HEK293 (cell line): ENCODE results near the gene TRIP10.
A peak's percentile ranks its signal among the peaks of the same experiment; 100 is the strongest.

Source experiments
- GLIS1 ChIP-seq: fragments of 450-650 bp; formaldehyde crosslinking; IDR thresholded peaks from 2 replicates; pipeline ENCODE4 v1.5.1; 2016; ENCODE audit warnings: missing biosample characterization, missing genetic modification characterization
- MYNN ChIP-seq: fragments of 450-650 bp; formaldehyde crosslinking; IDR thresholded peaks from 2 replicates; pipeline ENCODE4 v1.5.1; 2016; ENCODE audit warnings: missing biosample characterization, missing genetic modification characterization, borderline replicate concordance
- ZBTB1 ChIP-seq: fragments of 450-650 bp; formaldehyde crosslinking; IDR thresholded peaks from 2 replicates; pipeline ENCODE4 v1.5.1; 2016; ENCODE audit warnings: missing biosample characterization, missing genetic modification characterization
- ZBTB48 ChIP-seq: fragments of 450-650 bp; formaldehyde crosslinking; IDR thresholded peaks from 2 replicates; pipeline ENCODE4 v1.5.1; 2016; ENCODE audit warnings: missing biosample characterization, missing genetic modification characterization
- ZNF221 ChIP-seq: fragments of 450-650 bp; formaldehyde crosslinking; IDR thresholded peaks from 2 replicates; pipeline ENCODE4 v1.5.1; 2017; ENCODE audit warnings: missing biosample characterization, missing genetic modification characterization, borderline replicate concordance
- ZNF23 ChIP-seq: fragments of 450-650 bp; formaldehyde crosslinking; IDR thresholded peaks from 2 replicates; pipeline ENCODE4 v1.5.1; 2016; ENCODE audit warnings: missing biosample characterization, missing genetic modification characterization, borderline replicate concordance
- ZNF239 ChIP-seq: fragments of 450-650 bp; formaldehyde crosslinking; IDR thresholded peaks from 2 replicates; pipeline ENCODE4 v1.5.1; 2016; ENCODE audit warnings: missing biosample characterization, missing genetic modification characterization
- ZNF292 ChIP-seq: fragments of 450-650 bp; formaldehyde crosslinking; IDR thresholded peaks from 2 replicates; pipeline ENCODE4 v1.5.1; 2016; ENCODE audit warnings: low read depth, missing biosample characterization, missing genetic modification characterization, borderline replicate concordance
- ZNF350 ChIP-seq: fragments of 450-650 bp; formaldehyde crosslinking; IDR thresholded peaks from 2 replicates; pipeline ENCODE4 v1.5.0; 2017; ENCODE audit warnings: missing biosample characterization, mild to moderate bottlenecking, missing genetic modification characterization
- ZNF37A ChIP-seq: fragments of 450-650 bp; IDR thresholded peaks from 2 replicates; pipeline ENCODE4 v1.5.1; 2018; ENCODE audit warnings: missing biosample characterization, missing genetic modification characterization
- ZNF423 ChIP-seq: fragments of 450-650 bp; formaldehyde crosslinking; IDR thresholded peaks from 2 replicates; pipeline ENCODE4 v1.5.1; 2016; ENCODE audit warnings: missing biosample characterization, missing genetic modification characterization
- ZNF521 ChIP-seq: fragments of 450-650 bp; formaldehyde crosslinking; IDR thresholded peaks from 2 replicates; pipeline ENCODE4 v1.5.1; 2017; ENCODE audit warnings: missing biosample characterization, mild to moderate bottlenecking, missing genetic modification characterization
- ZNF529 ChIP-seq: fragments of 450-650 bp; formaldehyde crosslinking; IDR thresholded peaks from 2 replicates; pipeline ENCODE4 v1.5.1; 2017; ENCODE audit warnings: missing genetic modification characterization, missing biosample characterization; ENCODE audit not compliant: insufficient replicate concordance
- ZNF561 ChIP-seq: fragments of 450-650 bp; IDR thresholded peaks from 2 replicates; pipeline ENCODE4 v1.5.1; 2018; ENCODE audit warnings: missing biosample characterization, missing genetic modification characterization, borderline replicate concordance
- ZNF626 ChIP-seq: fragments of 450-650 bp; sonication (Bioruptor Pico); formaldehyde crosslinking; IDR thresholded peaks from 2 replicates; pipeline ENCODE4 v1.5.1; 2018; ENCODE audit warnings: missing biosample characterization, missing genetic modification characterization, inconsistent platforms
- ZNF654 ChIP-seq: fragments of 450-650 bp; formaldehyde crosslinking; IDR thresholded peaks from 2 replicates; pipeline ENCODE4 v1.5.1; 2016; ENCODE audit warnings: low read depth, missing biosample characterization, missing genetic modification characterization
- ZNF701 ChIP-seq: fragments of 450-650 bp; formaldehyde crosslinking; IDR thresholded peaks from 2 replicates; pipeline ENCODE4 v1.5.1; 2016; ENCODE audit warnings: missing biosample characterization, missing genetic modification characterization
- ZNF792 ChIP-seq: fragments of 450-650 bp; formaldehyde crosslinking; IDR thresholded peaks from 2 replicates; pipeline ENCODE4 v1.5.1; 2016; ENCODE audit warnings: missing biosample characterization, missing genetic modification characterization
- TF ChIP-seq, protein P1 (sequence below): fragments of 450-650 bp; formaldehyde crosslinking; IDR thresholded peaks from 2 replicates; pipeline ENCODE4 v1.5.1; 2016; ENCODE audit warnings: missing biosample characterization, missing genetic modification characterization
- TF ChIP-seq, protein P2 (sequence below): fragments of 450-650 bp; formaldehyde crosslinking; IDR thresholded peaks from 2 replicates; pipeline ENCODE4 v1.5.1; 2017; ENCODE audit warnings: missing biosample characterization, missing genetic modification characterization
- TF ChIP-seq, protein P3 (sequence below): fragments of 450-650 bp; formaldehyde crosslinking; IDR thresholded peaks from 2 replicates; pipeline ENCODE4 v1.5.0; 2017; ENCODE audit warnings: missing biosample characterization, missing genetic modification characterization, borderline replicate concordance
- TF ChIP-seq, protein P4 (sequence below): fragments of 450-650 bp; formaldehyde crosslinking; IDR thresholded peaks from 2 replicates; pipeline ENCODE4 v1.5.1; 2017; ENCODE audit warnings: missing biosample characterization, missing genetic modification characterization
- TF ChIP-seq, protein P5 (sequence below): fragments of 450-650 bp; formaldehyde crosslinking; IDR thresholded peaks from 2 replicates; pipeline ENCODE4 v1.5.1; 2016; ENCODE audit warnings: missing biosample characterization, missing genetic modification characterization
- TF ChIP-seq, protein P6 (sequence below): fragments of 450-650 bp; formaldehyde crosslinking; IDR thresholded peaks from 2 replicates; pipeline ENCODE4 v1.5.1; 2016; ENCODE audit warnings: missing biosample characterization, missing genetic modification characterization
- TF ChIP-seq, protein P7 (sequence below): fragments of 450-650 bp; formaldehyde crosslinking; IDR thresholded peaks from 2 replicates; pipeline ENCODE4 v1.5.1; 2016; ENCODE audit warnings: missing biosample characterization, missing genetic modification characterization

Gene TRIP10

DNA sequence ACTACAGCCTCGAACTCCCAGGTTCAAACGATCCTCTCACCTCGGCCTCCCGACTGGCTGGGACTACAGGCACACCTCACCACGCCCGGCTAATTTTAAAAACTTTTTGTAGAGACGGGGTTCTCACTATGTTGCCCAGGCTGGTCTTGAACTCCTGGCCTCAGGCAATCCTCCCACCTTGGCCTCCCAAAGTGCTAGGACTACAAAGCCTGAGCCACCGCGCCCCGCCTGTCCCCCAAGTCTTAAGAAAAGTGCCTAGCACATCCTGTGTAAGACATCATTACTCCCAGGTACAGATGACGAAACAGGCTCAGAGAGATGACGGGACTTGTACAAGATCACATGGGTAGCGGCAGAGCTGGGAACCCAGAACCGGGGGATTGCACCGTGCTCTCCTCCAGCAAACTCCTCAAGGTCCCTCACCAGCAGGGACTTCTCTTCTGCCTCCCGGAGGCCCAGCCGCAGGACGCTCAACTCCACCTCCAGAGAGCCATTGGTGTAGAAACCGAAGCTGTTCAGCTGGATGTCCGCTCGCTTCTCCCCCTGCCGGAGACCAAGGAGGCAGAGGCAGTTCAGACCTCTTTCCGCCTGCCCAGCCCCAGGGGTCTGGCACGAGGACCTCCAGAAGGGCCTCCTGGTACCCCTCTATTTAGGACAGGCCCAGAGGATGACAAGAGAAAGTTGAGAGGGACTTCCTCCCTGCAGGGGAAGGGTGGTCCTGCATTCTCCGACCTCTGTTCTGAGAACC, 3.1 kb upstream of the TRIP10 start (continued):
- TF ChIP-seq MYNN (tag by site-specific recombination) = no peak
- TF ChIP-seq, protein P1, sequence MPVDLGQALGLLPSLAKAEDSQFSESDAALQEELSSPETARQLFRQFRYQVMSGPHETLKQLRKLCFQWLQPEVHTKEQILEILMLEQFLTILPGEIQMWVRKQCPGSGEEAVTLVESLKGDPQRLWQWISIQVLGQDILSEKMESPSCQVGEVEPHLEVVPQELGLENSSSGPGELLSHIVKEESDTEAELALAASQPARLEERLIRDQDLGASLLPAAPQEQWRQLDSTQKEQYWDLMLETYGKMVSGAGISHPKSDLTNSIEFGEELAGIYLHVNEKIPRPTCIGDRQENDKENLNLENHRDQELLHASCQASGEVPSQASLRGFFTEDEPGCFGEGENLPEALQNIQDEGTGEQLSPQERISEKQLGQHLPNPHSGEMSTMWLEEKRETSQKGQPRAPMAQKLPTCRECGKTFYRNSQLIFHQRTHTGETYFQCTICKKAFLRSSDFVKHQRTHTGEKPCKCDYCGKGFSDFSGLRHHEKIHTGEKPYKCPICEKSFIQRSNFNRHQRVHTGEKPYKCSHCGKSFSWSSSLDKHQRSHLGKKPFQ = no peak
- TF ChIP-seq, protein P2, sequence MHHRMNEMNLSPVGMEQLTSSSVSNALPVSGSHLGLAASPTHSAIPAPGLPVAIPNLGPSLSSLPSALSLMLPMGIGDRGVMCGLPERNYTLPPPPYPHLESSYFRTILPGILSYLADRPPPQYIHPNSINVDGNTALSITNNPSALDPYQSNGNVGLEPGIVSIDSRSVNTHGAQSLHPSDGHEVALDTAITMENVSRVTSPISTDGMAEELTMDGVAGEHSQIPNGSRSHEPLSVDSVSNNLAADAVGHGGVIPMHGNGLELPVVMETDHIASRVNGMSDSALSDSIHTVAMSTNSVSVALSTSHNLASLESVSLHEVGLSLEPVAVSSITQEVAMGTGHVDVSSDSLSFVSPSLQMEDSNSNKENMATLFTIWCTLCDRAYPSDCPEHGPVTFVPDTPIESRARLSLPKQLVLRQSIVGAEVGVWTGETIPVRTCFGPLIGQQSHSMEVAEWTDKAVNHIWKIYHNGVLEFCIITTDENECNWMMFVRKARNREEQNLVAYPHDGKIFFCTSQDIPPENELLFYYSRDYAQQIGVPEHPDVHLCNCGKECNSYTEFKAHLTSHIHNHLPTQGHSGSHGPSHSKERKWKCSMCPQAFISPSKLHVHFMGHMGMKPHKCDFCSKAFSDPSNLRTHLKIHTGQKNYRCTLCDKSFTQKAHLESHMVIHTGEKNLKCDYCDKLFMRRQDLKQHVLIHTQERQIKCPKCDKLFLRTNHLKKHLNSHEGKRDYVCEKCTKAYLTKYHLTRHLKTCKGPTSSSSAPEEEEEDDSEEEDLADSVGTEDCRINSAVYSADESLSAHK (tag by site-specific recombination) = no peak
- no peak for TF ChIP-seq ZNF292
- TF ChIP-seq ZNF561 = no peak
- TF ChIP-seq ZNF626 (tag by site-specific recombination) = no peak
- no peak for TF ChIP-seq ZNF701 (tag by site-specific recombination)
- TF ChIP-seq, protein P3, sequence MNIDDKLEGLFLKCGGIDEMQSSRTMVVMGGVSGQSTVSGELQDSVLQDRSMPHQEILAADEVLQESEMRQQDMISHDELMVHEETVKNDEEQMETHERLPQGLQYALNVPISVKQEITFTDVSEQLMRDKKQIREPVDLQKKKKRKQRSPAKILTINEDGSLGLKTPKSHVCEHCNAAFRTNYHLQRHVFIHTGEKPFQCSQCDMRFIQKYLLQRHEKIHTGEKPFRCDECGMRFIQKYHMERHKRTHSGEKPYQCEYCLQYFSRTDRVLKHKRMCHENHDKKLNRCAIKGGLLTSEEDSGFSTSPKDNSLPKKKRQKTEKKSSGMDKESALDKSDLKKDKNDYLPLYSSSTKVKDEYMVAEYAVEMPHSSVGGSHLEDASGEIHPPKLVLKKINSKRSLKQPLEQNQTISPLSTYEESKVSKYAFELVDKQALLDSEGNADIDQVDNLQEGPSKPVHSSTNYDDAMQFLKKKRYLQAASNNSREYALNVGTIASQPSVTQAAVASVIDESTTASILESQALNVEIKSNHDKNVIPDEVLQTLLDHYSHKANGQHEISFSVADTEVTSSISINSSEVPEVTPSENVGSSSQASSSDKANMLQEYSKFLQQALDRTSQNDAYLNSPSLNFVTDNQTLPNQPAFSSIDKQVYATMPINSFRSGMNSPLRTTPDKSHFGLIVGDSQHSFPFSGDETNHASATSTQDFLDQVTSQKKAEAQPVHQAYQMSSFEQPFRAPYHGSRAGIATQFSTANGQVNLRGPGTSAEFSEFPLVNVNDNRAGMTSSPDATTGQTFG (tag by site-specific recombination) = no peak
- TF ChIP-seq ZNF423 (tag by site-specific recombination) = no peak
- TF ChIP-seq ZNF350 (tag by site-specific recombination) = no peak
- TF ChIP-seq ZNF654 = no peak; the same call in 1 of the 2 replicates
- no peak for TF ChIP-seq ZNF239 (tag by site-specific recombination)
- TF ChIP-seq, protein P4, sequence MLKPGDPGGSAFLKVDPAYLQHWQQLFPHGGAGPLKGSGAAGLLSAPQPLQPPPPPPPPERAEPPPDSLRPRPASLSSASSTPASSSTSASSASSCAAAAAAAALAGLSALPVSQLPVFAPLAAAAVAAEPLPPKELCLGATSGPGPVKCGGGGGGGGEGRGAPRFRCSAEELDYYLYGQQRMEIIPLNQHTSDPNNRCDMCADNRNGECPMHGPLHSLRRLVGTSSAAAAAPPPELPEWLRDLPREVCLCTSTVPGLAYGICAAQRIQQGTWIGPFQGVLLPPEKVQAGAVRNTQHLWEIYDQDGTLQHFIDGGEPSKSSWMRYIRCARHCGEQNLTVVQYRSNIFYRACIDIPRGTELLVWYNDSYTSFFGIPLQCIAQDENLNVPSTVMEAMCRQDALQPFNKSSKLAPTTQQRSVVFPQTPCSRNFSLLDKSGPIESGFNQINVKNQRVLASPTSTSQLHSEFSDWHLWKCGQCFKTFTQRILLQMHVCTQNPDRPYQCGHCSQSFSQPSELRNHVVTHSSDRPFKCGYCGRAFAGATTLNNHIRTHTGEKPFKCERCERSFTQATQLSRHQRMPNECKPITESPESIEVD (tag by site-specific recombination) = no peak
- TF ChIP-seq ZNF792 (tag by site-specific recombination) = no peak
- no peak for TF ChIP-seq ZNF221 (tag by site-specific recombination)
- TF ChIP-seq, protein P5, sequence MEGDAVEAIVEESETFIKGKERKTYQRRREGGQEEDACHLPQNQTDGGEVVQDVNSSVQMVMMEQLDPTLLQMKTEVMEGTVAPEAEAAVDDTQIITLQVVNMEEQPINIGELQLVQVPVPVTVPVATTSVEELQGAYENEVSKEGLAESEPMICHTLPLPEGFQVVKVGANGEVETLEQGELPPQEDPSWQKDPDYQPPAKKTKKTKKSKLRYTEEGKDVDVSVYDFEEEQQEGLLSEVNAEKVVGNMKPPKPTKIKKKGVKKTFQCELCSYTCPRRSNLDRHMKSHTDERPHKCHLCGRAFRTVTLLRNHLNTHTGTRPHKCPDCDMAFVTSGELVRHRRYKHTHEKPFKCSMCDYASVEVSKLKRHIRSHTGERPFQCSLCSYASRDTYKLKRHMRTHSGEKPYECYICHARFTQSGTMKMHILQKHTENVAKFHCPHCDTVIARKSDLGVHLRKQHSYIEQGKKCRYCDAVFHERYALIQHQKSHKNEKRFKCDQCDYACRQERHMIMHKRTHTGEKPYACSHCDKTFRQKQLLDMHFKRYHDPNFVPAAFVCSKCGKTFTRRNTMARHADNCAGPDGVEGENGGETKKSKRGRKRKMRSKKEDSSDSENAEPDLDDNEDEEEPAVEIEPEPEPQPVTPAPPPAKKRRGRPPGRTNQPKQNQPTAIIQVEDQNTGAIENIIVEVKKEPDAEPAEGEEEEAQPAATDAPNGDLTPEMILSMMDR (tag by site-specific recombination) = peak; percentile 87
- TF ChIP-seq GLIS1 (tag by site-specific recombination) = peak; percentile 13; the same call in 1 of the 2 replicates
- TF ChIP-seq ZNF529 (tag by site-specific recombination) = no peak
- TF ChIP-seq ZNF37A (tag by site-specific recombination) = no peak
- no peak for TF ChIP-seq ZNF23 (tag by site-specific recombination)
- TF ChIP-seq ZNF521 (tag by site-specific recombination) = no peak
- TF ChIP-seq, protein P6, sequence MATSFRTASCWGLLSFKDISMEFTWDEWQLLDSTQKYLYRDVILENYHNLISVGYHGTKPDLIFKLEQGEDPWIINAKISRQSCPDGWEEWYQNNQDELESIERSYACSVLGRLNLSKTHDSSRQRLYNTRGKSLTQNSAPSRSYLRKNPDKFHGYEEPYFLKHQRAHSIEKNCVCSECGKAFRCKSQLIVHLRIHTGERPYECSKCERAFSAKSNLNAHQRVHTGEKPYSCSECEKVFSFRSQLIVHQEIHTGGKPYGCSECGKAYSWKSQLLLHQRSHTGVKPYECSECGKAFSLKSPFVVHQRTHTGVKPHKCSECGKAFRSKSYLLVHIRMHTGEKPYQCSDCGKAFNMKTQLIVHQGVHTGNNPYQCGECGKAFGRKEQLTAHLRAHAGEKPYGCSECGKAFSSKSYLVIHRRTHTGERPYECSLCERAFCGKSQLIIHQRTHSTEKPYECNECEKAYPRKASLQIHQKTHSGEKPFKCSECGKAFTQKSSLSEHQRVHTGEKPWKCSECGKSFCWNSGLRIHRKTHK (tag by site-specific recombination) = no peak
- TF ChIP-seq ZBTB48 (tag by site-specific recombination) = peak; percentile 89
- TF ChIP-seq, protein P7, sequence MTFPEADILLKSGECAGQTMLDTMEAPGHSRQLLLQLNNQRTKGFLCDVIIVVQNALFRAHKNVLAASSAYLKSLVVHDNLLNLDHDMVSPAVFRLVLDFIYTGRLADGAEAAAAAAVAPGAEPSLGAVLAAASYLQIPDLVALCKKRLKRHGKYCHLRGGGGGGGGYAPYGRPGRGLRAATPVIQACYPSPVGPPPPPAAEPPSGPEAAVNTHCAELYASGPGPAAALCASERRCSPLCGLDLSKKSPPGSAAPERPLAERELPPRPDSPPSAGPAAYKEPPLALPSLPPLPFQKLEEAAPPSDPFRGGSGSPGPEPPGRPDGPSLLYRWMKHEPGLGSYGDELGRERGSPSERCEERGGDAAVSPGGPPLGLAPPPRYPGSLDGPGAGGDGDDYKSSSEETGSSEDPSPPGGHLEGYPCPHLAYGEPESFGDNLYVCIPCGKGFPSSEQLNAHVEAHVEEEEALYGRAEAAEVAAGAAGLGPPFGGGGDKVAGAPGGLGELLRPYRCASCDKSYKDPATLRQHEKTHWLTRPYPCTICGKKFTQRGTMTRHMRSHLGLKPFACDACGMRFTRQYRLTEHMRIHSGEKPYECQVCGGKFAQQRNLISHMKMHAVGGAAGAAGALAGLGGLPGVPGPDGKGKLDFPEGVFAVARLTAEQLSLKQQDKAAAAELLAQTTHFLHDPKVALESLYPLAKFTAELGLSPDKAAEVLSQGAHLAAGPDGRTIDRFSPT (tag by site-specific recombination) = no peak
- TF ChIP-seq ZBTB1 (tag by site-specific recombination) = no peak
